Fibroblast of skin of abdomen (primary cell): Measurements from ENCODE around the gene GAA. TPM values are rescaled to one million over a fixed set of nuclear protein-coding genes. Genes with fewer than 3 reads are reported as not detected.

Experiments used
- DNase-seq: peaks from one replicate; pipeline ENCODE4 v3.0.0-alpha.2; 2013
- polyA plus RNA-seq, 2 experiments: library from polyadenylated mRNA; unstranded; fragments of 120-200 nt; gene quantifications; one replicate each; pipeline ENCODE4 v1.2.1, GENCODE V29; 2013; ENCODE audit not compliant: insufficient read length in 2 of 2

GAA gene
- 39.8 TPM for polyA plus RNA-seq (2013, experiment 1 of 2; ENCODE audit: insufficient read length)
- 41.7 TPM for polyA plus RNA-seq (2013, experiment 2 of 2; ENCODE audit: insufficient read length)

DNA sequence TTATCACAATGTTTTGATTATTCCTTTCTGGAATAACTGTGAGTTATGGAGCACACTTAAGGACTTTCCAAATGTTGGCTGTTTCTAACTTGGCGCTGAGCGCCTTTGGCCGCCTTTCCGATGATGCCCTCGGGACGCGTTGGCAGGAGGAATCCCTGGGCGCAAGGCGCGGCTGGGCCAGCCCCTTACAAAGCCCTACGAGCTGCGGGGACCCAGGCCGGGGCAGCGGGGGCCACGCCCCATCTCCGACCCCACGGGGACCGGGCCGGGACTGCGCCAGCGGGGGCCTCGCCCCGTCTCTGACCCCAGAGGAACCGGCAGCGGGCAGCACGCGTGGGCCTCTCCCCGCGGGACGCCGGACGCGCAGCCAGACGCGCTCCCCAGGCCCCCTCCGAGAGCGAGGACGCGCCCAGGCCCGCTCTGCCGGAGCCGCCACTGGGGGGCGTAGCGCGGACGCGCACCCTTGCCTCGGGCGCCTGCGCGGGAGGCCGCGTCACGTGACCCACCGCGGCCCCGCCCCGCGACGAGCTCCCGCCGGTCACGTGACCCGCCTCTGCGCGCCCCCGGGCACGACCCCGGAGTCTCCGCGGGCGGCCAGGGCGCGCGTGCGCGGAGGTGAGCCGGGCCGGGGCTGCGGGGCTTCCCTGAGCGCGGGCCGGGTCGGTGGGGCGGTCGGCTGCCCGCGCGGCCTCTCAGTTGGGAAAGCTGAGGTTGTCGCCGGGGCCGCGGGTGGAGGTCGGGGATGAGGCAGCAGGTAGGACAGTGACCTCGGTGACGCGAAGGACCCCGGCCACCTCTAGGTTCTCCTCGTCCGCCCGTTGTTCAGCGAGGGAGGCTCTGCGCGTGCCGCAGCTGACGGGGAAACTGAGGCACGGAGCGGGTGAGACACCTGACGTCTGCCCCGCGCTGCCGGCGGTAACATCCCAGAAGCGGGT is at the start of gene GAA:
Gene GAA (plus strand): TSS at position 571 of the 935 bp plus-strand sequence. CDS start 3,006 bp downstream, outside the sequence.
- peak; percentile 83 for DNase-seq

DNA sequence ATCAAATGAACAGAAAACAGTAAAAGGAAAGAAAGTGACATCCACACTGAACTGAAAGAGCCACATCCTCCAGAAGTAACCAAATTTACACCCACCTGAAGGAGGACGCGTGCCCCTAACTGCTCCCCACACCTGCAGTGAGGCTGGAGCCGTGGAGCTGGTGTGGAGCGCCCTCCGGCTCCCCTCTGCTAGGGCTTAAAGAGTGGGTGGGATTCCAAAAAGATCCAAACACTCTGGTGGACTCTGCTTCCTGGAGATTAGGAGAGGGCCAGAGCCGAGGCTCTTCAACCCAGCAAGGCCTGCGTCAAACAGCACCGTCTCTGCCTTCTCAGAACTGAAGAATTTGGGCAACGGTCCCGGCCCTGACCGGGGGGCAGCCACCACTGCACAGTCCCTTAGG is 49.7 kb upstream of the GAA start:
- no peak for DNase-seq

DNA sequence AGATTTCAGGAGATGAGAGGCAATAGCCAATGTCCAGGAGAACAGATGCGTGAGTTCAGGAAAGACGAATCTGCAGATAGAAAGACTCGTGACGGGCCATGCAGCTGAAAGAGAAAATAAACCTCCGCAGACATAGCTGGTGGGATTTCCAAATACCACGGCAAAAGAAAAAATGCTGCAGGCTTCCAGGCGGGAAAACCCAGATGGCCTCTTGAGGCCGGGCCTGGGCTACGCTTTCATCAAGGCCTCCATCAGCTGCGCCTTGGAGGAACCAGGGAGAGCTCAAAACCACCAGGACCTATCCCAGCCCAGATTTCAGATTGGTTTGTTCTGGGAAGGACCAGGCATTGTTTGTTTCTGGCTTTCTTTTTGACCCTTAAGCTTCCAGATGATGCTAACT is 48.3 kb upstream of the GAA start:
- DNase-seq, result peak; percentile 36

DNA sequence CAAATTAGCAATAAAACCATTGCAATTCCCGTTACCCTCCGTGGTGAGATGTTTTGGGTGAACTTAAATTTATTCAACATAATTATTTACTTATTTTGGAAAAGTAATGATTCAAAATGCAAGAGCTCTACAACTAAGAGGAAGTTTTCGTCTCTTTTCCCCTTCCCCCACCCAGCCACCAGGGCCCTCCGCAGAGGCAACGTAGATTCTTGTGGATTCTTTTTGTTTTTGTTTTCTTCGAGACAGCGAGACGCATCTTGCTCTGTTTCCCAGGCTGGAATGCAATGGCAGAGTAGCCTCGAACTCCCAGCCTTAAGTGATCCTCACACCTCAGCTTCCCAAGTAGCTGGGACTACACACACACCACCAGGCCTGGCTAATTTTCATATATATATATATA is 45.8 kb upstream of the GAA start:
- no peak for DNase-seq

DNA sequence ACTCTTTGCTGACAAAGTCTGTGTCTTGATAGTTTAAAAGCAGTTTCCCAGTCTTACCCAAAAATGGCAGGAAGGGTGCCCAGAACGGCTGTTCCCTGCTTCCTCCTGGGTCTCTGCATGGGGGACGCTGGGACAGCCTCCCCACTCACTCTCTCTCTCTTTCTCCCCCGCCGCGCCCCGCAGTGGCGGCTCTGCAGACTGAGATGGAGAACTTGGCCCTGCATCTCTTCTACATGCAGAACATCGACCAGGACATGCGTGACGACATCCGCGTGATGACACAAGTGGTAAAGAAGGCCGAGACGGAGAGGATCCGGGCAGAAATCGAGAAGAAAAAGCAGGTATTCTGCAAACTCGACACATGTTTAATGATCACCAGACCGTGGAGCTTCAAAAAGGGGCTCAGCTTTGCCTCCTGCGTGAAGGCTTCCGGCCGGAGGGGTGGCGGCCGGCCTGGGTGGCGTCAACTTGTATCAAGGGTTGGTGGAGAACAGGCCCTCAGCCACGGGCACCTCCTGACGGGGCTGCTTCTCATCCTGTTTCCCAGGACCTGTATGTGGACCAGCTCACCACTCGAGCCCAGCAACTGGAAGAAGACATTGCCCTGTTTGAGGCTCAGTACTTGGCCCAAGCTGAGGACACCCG is 42.9 kb upstream of the GAA start:
- DNase-seq, result no peak

DNA sequence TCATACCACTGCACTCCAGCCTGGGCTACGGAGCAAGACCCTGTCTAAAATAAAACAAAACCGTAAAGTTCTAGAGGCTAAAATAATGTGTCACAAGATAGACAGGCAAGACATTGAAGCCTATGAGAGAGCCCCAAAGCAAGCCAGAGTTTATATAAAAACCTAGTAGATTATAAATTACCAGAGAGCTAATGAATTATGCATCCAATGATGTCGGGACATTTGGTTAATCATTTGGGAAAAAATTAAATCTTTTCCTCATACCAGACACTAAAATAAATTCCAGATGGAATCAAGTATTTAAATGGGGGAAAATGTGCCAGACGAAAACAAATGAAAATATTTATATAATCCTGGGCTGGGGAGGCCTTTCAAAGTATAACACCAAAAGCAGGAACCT is 40.7 kb upstream of the GAA start:
- DNase-seq, result peak; percentile 9

DNA sequence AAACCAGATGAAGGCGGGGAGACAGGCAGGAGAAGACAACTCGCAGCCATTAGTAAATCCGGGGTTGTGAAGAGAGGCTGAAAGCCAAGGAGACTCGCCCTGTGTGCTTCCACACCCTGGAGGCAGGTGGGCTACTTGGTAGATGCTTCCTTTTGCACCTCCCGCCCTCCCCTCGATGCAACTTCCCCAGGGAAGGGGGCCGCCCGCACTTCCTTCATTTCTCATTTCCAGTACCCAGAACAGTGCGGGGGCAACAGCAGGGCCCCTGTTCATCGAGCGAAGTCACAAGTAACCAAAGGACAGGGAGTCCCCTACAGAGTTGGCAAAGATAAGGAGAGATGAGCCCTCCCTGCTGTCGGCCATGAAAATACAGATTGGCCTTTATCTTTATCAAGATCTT is 40.0 kb upstream of the GAA start:
- DNase-seq, result no peak

DNA sequence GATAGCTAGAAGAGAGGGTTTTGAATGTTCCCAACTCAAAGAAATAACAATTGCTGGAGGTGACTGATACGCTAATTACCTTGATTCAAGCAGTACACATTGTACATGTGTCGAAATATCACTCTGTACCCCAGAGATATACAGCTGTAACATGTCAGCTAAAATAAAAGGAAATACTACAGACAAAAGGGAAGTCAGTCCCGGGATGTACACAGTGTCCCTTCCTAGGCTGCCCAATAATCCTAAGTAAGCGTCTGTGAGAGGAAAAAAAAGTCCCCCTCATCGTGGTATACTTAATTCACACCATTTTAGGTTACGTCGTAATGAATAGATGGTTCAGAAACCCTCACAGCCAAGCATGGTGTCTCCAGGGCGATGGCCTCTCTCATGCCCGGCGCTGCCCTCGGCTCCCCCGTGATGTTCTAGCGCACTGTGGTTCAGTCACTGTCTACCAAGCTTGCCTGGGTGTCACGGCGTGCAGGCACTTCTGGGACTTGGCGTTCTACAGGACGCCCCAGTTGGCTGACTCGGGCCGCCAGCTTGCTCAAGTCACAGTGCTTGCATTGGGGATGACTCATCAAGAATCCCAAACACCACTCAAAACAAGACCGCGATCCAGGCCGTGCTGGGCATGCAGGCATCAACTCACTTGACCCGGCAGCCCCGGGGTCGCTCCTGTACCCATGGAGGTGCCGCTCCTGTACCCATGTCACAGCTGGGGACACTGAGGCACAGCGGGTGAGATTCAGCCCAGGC is 37.4 kb upstream of the GAA start:
- peak; percentile 9 for DNase-seq

DNA sequence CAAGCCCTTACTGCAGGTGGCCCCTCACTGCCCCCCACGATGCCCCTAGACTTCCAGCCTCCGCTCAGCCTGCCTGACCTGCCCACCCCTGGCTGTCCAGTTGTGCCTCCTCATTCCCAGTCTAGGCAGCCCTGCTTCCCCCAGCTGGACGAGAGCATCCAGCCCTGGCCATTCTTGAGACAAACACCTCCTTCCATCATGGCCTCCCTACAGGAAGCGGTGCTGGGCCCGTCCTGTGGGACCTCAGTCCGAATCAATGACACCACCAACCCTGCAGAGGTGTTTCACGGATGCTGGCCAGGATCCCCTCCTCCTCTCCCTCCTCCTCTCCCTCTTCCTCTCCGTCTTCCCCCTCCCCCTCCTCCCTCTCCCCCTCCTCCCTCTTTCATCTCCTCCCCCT is 36.7 kb upstream of the GAA start:
- DNase-seq, result no peak

DNA sequence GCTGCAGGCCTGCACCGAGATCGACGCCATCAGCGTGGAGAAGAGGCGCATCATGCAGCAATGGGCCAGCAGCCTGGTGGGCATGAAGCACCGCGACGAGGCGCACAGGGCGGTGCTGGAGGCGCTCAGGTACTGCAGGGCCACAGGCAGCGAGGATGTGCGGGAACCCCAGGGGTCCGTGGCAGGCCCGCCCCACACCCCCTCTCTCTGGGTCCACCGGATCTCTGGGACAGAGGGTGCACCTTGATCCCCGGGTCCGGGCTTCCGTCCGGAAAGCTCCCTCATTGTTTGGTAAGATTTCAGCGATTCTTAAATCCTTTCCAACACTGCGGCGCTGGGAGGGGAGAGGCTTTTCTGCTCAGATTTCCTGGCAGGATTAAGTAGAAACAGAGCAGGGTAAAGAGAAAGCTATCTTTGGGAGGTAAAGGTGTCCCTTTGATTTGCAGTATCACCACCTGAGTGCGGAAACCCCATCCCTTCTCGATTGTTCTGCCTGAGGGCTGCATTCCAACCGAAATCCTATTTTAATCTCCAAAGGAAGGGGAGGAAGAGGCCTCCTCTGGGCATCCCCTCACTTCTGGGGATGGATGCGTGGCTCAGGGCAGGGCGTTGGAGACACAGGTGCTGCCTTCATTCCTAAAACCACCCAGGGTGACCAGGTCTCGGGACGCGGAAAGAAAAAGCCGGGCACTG is 35.8 kb upstream of the GAA start:
- DNase-seq, result no peak

DNA sequence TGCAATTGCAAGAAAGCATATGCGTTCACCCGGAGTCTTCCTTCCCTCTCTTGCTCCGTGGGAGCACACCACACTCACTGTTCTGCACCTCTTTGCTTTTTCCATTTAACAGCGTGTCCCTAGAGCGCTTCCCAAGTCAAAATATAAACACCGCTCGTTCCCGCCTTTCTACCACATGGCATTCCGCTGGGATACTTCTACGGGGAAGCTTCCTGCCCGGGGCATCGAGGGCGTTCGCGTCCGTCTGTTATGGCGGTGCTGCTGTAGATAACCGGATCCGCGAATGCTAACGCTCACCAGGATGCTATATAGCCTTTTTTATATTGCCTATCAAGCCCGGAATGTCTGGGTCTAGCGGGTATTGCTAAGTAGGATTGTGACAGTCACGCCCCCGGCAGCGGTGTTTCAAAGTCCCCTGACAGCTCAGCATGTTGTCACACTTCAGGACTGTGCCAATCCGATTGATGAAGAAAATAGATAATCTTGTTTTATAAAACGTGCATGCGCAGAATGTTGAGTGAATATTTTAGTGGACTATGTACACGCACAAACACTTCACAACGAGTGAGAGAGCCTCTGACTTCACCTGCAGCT is 33.9 kb upstream of the GAA start:
- DNase-seq, result no peak

DNA sequence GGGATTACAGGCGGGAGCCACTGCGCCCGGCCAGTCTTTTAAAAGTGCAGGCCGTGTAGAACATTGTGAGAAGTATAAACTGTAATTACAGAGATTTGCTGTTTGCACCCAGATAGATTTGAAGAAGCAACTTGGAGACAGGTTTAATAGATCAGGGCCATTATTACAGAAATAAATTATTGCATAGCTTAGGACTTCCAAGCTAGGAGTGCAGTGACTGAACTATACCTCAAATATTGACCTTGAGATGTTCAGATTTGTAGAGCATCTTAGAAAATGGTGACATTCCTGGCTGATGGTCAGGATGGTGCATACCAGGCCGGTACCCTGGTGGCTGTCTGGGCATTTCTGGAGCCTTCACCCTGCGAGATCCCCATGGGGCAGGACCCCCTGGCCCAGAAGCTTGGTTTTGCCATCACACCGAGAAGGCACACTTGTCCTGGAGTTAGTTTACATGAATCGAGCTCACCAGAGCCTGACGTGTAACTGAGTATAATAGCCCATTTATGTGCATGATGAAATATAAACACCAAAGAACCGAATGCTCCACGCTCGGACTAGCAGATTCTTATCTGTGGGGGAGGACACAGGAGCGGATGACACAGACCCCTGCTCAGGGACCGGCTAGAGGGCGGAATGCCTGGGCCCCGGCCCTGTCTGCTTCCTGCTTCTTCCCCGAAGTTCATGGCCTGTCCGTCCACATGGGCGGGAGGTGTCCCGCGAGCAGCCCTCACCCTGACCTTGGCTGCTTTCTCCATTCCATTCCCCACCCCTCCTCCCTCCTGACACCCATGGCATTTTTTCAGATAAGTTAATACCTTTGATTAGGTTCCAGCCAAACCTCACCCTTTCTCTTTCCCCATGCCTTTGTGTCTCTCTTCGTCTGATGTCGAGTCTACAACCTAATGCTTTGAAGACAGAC is 32.8 kb upstream of the GAA start:
- DNase-seq, result peak; percentile 18

DNA sequence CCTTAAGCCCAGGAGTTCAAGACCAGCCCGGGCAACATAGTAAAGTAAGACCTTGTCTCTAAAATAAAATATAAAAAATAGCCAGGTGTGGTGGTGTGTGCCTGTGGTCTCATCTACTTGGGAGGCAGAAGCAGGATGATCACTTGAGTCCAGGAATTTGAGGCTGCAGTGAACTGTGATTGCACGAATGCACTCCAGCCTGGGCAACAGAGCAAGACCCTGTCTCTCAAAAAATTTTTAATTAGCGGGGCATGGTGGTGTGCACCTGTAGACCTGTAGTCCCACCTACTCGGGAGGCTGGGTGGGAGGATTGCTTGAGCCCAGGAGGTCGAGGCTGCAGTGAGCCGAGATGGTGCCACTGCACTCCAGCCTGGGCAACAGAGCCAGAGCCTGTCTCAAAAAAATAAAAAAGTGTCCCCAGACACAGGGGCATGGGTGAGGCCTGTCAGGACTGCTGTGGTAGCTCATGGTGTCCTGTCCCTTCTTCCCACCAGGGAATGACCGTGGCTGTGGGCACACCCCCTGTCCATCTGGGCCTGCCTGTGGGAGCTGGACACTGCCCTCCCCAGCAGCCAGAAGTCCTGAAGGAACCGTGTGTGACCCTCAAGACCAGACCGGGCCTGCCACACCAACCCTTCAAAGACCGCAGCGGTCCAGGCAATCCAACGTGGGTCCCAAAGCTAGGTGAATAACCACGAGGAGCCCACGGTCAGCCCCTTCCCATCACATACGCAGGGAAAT is 30.8 kb upstream of the GAA start:
- DNase-seq, result no peak

DNA sequence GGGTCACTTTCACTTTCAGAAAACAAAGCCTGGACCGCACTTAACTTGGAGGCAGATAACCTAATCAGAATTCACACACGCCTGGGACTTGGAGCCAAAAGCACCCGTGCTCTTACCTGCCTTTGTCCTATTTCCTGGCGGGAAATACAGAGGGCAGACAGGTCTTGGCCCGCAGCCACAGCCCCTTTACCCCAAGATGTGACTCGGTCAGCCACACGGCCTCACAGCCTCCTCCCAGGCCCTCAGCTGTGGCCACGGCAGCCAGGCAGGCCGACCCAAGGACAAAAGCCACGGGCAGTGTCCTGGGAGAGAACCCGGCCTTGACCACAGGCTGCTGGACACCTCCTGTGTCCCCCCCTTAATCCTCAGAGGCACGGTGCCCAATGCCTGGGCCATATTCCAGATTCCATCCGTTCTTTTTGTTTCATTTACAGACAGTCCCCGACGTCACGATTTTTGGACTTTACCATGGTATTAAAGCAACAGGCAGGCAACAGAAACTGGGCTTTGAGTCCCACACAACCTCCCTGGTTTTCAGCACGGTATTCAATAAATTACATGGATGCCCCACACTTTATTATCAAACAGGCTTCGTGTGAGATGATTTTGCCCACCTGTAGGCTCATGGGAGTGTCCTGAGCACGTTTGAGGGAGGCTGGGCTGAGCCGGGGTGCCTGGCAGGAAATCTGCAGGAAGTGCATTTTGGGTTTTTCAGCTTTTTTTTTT is 30.1 kb upstream of the GAA start:
- DNase-seq, result no peak

DNA sequence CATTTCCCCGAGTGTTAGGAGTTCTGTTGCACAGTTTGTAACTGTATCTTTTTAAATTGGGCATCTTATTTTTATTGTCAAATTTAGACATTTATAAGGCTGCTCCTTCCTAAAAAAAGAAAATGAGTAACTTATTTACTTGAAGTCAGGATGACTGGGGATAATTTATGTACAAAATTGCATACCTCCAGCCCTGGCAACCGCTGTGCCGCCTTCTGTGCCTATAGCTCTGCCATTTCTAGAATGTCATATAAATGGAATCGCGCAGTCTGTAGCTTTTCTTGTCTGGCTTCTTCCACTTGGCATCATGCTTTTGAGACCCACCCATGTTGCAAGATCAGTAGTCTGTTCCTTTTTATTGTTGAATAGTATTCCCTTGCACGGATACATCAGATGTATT is 29.0 kb upstream of the GAA start:
- no peak for DNase-seq

DNA sequence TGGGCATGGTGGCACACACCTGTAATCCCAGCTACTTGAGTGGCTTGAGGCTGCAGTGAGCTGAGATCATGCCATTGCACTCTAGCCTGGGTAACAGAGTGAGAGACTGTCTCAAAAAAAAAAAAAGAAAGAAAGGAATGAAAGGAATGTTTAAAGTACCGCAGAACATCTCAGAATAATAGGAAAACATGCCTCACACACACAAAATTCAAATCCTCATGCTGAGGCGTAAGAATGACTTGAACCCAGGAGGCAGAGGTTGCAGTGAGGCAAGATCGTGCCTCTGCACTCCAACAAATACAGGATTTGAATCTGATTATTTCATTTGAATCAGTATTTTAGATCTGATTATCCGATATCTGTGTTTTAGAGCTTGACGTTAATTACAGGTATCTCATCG is 21.3 kb upstream of the GAA start:
- peak; percentile 12 for DNase-seq

DNA sequence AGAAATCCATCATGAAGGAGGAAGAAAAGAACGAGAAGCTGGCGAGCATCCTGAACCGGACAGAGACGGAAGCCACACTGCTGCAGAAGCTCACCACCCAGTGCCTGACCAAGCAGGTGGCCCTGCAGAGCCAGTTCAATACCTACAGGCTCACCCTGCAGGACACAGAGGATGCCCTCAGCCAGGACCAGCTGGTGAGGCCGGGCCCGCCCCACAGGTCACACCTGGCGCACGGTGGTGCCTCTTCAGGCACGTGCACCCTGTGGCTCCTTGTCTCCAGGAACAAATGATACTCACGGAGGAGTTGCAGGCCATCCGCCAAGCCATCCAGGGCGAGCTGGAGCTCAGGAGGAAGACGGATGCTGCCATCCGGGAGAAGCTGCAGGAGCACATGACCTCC is 19.8 kb upstream of the GAA start:
- no peak for DNase-seq

DNA sequence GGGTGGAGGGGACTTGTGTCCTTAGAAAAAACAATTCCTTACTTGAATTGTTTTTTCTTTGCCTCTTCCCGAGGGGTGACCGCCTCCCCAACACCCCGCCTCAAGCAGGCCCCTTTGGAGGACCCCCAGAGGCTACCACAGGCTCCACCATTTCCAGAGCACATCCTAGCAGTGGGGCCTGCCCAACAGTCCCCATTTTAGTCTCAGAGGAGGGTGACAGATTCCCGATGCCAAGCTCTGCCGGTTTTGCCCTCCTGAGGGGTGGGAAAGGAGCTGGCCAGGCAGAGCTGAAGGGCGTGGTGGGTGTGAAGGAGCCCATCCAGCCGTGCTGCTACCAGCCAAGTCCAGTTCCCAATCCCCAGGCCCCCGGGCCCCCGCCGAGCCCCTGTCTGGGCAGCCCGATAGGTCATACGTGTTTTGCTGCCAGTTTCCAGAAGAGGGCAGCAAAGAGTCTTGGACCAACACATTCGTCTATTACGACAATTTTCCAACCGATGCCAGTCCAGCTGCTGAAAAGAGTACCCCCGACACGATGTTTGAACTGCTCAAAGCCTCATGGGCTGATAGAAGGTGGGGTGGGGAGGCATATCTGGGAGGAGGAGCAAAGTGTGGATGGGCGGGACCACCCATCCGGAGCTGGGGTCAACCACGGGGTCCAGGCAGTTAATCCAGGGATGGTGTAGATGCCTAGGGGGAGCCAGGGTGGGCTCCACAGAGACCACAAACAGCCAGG is 18.8 kb upstream of the GAA start:
- peak; percentile 66 for DNase-seq
